Measurements from ENCODE around the gene ZDHHC24.

DNA sequence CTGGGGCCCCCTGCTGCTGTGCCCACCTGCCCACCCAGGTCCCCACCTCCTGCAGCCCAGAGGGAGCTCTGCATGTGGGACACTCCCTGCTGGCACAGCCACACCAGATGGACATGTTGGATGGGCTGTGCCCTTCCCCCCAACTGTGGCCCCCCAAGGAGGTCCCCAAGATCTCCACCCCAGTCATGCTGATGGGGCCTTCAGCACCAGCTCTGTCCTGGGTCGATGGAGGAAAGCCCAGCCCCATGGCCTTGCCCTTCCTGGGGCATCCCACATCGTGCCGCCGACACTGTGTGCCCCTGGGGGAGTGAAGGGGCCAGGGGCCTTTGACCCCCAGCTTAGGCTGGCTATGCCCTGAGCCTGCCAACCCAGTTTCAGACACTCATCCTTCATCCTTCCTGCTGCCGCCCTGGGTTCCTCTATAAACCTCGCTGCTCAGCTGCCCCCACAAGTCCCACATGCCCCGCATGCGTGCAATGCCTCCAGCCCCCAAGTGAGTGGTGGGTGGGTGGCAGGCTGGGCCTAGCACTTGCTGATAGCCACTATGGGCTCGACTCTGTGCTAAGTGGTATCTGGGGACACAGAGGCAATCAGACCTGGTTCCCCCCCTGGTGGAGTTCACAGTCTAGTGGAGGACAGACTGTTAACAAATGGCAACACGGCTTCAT lies 69.5 kb downstream of the ZDHHC24 start:
- no peak for TF ChIP-seq POLR2AphosphoS5 (IDR thresholded peaks at IDR 0.05)
- TF ChIP-seq, protein P1, sequence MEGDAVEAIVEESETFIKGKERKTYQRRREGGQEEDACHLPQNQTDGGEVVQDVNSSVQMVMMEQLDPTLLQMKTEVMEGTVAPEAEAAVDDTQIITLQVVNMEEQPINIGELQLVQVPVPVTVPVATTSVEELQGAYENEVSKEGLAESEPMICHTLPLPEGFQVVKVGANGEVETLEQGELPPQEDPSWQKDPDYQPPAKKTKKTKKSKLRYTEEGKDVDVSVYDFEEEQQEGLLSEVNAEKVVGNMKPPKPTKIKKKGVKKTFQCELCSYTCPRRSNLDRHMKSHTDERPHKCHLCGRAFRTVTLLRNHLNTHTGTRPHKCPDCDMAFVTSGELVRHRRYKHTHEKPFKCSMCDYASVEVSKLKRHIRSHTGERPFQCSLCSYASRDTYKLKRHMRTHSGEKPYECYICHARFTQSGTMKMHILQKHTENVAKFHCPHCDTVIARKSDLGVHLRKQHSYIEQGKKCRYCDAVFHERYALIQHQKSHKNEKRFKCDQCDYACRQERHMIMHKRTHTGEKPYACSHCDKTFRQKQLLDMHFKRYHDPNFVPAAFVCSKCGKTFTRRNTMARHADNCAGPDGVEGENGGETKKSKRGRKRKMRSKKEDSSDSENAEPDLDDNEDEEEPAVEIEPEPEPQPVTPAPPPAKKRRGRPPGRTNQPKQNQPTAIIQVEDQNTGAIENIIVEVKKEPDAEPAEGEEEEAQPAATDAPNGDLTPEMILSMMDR (IDR thresholded peaks at IDR 0.05), result no peak
